MCF 10A (cell line): ENCODE results near the gene SH3BP5. TPM values are rescaled to one million over a fixed set of nuclear protein-coding genes. Genes with fewer than 3 reads are reported as not detected.

Experiments used
- BruUV-seq: library from RNA; stranded (reverse); fragments of 400-500 nt; replicated peaks from 2 replicates; lab custom pipeline; 2021; lab: Mats Ljungman, UMichigan
- CTCF ChIA-PET: fragments of 300-600 bp; sonication (Branson Sonifier 250); formaldehyde crosslinking; extraction: SDS; loops from one replicate; lab custom pipeline; 2021; ENCODE audit warnings: antibody characterized with exemption, inconsistent platforms; lab: Yijun Ruan, JAX
- POLR2A ChIA-PET: fragments of 300-600, 350-650 bp; sonication (Branson Sonifier 250); formaldehyde crosslinking; extraction: SDS; loops from one replicate; lab custom pipeline; 2020; ENCODE audit warnings: antibody characterized with exemption, inconsistent platforms; lab: Yijun Ruan, JAX
- DNase-seq: peaks from one replicate; pipeline ENCODE4 v3.0.0-alpha.2; 2018; ENCODE audit not compliant: unreplicated experiment
- H3K27ac Mint-ChIP-seq: one replicate; pipeline ENCODE4 v1.8.0; 2022; ENCODE audit warnings: mild to moderate bottlenecking, low read depth, mixed read lengths; ENCODE audit not compliant: unreplicated experiment
- H3K27me3 Mint-ChIP-seq: one replicate; pipeline ENCODE4 v1.8.0; 2022; ENCODE audit warnings: mixed read lengths; ENCODE audit not compliant: insufficient read depth, unreplicated experiment
- H3K36me3 Mint-ChIP-seq: one replicate; pipeline ENCODE4 v1.8.0; 2022; ENCODE audit warnings: mild to moderate bottlenecking, moderate library complexity, mixed read lengths; ENCODE audit not compliant: insufficient read depth, unreplicated experiment
- H3K4me1 Mint-ChIP-seq: one replicate; pipeline ENCODE4 v1.8.0; 2022; ENCODE audit warnings: mixed read lengths; ENCODE audit not compliant: insufficient read depth, unreplicated experiment
- H3K4me3 Mint-ChIP-seq: one replicate; pipeline ENCODE4 v1.8.0; 2022; ENCODE audit warnings: mild to moderate bottlenecking, moderate library complexity, mixed read lengths; ENCODE audit not compliant: unreplicated experiment
- H3K9me3 Mint-ChIP-seq: one replicate; pipeline ENCODE4 v1.8.0; 2022; ENCODE audit warnings: mixed read lengths; ENCODE audit not compliant: unreplicated experiment
- intact Hi-C: fragments of 100-400 bp; cut with micrococcal nuclease; formaldehyde crosslinking; loops from 2 replicates; pipeline ENCODE4 v1.14.1; 2022
- total RNA-seq: library from RNA; stranded (reverse); gene quantifications from 2 replicates; pipeline ENCODE4 v1.2.3, GENCODE V29; 2022
- TF ChIP-seq, protein P1 (sequence below): fragments of 200-600 bp; IDR thresholded peaks from one replicate; pipeline ENCODE4 v1.8.0; 2022; ENCODE audit warnings: antibody characterized with exemption, mild to moderate bottlenecking; ENCODE audit not compliant: unreplicated experiment

The SH3BP5 gene
- total RNA-seq, 1 experiment from 2014 or later = 8.8 TPM

DNA sequence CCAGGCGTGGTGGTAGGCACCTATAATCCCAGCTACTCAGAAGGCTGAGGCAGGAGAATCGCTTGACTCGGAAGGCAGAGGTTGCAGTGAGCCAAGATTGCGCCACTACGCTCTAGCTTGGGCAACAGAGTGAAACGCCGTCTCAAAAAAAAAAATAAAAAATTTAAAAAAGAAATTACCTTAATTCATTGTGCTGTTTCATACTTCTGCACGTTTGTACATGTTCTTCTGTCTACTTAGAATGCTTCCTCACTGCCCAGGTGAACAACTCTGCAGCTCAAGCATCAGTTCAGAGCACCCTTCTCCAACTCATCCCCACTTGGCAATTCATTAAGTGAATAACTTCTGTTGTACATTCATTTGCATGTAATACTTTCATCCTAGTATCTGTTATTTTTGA is 112.3 kb downstream of the SH3BP5 start:
- Mint-ChIP-seq H3K27me3 (no peaks in the 10 kb centered on the region), H3K9me3 (no peaks in the 10 kb centered on the region), H3K36me3 (peaks cover 100% of the 10 kb centered on the region), H3K27ac (no peak overlapping the region), H3K4me1 (no peaks in the 10 kb centered on the region), H3K4me3 (no peak overlapping the region)
- intact Hi-C loops = no loop called here
- CTCF ChIA-PET = interaction anchor here (0.6 to 3.3 kb wide), 3 partner anchors 12 to 112 kb away, joined by 3 to 18 read pairs (median 6); no protein-coding TSS in a partner anchor
- TF ChIP-seq, protein P1, sequence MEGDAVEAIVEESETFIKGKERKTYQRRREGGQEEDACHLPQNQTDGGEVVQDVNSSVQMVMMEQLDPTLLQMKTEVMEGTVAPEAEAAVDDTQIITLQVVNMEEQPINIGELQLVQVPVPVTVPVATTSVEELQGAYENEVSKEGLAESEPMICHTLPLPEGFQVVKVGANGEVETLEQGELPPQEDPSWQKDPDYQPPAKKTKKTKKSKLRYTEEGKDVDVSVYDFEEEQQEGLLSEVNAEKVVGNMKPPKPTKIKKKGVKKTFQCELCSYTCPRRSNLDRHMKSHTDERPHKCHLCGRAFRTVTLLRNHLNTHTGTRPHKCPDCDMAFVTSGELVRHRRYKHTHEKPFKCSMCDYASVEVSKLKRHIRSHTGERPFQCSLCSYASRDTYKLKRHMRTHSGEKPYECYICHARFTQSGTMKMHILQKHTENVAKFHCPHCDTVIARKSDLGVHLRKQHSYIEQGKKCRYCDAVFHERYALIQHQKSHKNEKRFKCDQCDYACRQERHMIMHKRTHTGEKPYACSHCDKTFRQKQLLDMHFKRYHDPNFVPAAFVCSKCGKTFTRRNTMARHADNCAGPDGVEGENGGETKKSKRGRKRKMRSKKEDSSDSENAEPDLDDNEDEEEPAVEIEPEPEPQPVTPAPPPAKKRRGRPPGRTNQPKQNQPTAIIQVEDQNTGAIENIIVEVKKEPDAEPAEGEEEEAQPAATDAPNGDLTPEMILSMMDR = no peak
- POLR2A ChIA-PET = interaction anchor here (0.5 to 1.9 kb wide), 3 partner anchors 11 to 1089 kb away, joined by 3 to 6 read pairs (median 4); no protein-coding TSS in a partner anchor
- DNase-seq = peak; percentile 5
- no TSS peak for BruUV-seq

DNA sequence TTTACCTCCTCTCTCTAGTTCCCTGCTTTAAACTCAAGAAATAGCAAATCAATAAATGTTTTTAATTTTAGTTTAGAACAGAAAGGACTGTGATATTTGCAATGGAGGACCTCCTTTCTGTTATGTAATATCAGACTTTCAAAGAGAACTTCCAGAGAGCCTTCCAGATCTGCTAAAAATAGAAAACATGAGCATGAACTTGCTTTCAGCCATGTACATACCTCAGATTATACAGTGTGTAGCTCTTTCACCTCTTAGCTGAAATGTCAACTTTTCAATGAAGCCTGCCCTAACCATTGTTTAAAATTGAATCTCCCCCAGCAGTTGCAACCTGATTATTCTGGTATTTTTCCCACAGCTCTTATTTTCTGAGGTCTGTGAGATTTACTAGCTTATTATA is 113.7 kb downstream of the SH3BP5 start:
- no TSS peak for BruUV-seq
- no peaks in the 10 kb centered on the region for H3K9me3 Mint-ChIP-seq
- peaks cover 100% of the 10 kb centered on the region for H3K36me3 Mint-ChIP-seq
- ChIA-PET POLR2A (interaction anchor here (0.8 to 1.9 kb wide), 3 partner anchors 10 to 116 kb away, joined by 4 to 6 read pairs (median 4); no protein-coding TSS in a partner anchor), CTCF (interaction anchor here (0.6 kb wide), 1 partner anchor 15 kb away, joined by 3 read pairs; no protein-coding TSS in a partner anchor)
- H3K27ac Mint-ChIP-seq = no peak overlapping the region
- TF ChIP-seq, protein P1 = no peak
- no peaks in the 10 kb centered on the region for H3K4me1 Mint-ChIP-seq
- no peaks in the 10 kb centered on the region for H3K27me3 Mint-ChIP-seq
- no peak overlapping the region for H3K4me3 Mint-ChIP-seq
- intact Hi-C loops = no loop called here
- DNase-seq = no peak

DNA sequence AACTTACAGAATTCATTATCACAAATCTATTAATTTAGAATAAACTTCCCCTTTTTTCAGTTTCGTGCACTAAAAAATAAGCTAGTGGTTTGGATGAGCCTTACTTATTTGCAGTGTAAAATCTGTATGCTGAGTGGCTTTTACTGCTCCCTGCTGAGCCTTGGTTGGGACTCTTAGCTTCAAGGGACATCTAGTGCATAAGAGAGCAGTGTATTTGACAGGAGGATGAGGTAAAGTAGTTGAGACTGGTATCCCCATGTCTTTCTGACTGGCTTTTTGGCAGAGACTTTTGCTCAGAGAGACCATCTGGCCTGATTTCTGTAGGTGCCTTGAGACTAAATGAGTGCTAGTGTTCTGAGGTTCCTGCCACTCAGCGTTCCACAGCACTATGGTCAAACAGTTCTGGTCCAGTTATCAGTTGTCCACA is 114.5 kb downstream of the SH3BP5 start:
- H3K27ac Mint-ChIP-seq = no peak overlapping the region
- no peaks in the 10 kb centered on the region for H3K4me1 Mint-ChIP-seq
- no peak for DNase-seq
- POLR2A ChIA-PET = interaction anchor here (0.6 to 1.7 kb wide), 5 partner anchors 9 to 98 kb away, joined by 3 to 14 read pairs (median 3); partner anchors contain the start of gene CAPN7
- CTCF ChIA-PET = interaction anchor here (0.7 to 0.8 kb wide), 2 partner anchors 18 to 104 kb away, joined by 3 to 9 read pairs; no protein-coding TSS in a partner anchor
- H3K27me3 Mint-ChIP-seq = no peaks in the 10 kb centered on the region
- H3K4me3 Mint-ChIP-seq = no peak overlapping the region
- BruUV-seq = no TSS peak
- intact Hi-C loops = no loop called here
- TF ChIP-seq, protein P1 = no peak
- H3K36me3 Mint-ChIP-seq = peaks cover 100% of the 10 kb centered on the region
- no peaks in the 10 kb centered on the region for H3K9me3 Mint-ChIP-seq

DNA sequence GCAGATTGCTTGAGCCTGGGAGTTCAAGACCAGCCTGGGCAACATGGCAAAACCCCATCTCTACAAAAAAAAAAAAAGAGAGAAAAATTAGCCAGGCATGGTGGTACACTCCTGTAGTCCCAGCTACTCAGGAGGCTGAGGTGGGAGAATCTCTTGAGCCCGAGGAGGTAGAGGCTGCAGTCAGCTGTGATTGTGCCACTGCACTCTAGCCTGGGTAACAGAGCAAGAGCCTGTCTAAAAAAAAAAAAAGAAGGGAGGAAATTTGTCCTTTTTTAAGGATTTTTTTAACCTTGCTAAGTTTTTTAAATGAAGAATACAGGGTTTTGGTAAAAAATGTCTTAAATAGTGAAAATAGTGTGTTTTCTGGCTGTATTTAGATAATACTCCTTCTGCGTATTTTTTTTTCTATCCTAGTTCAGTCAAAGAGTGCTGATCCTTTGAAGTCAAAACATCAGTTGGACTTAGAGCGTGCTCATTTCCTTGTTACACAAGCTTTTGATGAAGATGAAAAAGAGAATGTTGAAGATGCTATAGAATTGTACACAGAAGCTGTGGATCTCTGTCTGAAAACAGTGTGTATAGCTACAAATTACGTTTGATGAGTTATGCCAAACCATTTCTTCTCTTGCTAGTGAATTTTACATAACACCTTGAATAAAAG is 115.2 kb downstream of the SH3BP5 start:
- Mint-ChIP-seq H3K27me3 (no peaks in the 10 kb centered on the region), H3K4me3 (no peak overlapping the region), H3K9me3 (no peaks in the 10 kb centered on the region), H3K27ac (no peak overlapping the region), H3K4me1 (no peaks in the 10 kb centered on the region), H3K36me3 (peaks cover 100% of the 10 kb centered on the region)
- ChIA-PET CTCF (interaction anchor here (0.7 to 0.8 kb wide), 2 partner anchors 17 to 103 kb away, joined by 3 to 9 read pairs; no protein-coding TSS in a partner anchor), POLR2A (interaction anchor here (0.6 to 1.7 kb wide), 5 partner anchors 8 to 98 kb away, joined by 3 to 14 read pairs (median 3); partner anchors contain the start of gene CAPN7)
- DNase-seq = no peak
- no TSS peak for BruUV-seq
- intact Hi-C loops = no loop called here
- TF ChIP-seq, protein P1 = no peak
